WTC11 (cell line): ENCODE results near the gene TOMM5. TPM values are rescaled to one million over a fixed set of nuclear protein-coding genes. Genes with fewer than 3 reads are reported as not detected.

Experiments
- ATAC-seq: fragments of 200-7000 bp; cut with Tn5 transposase; 2 replicates; pipeline ENCODE4 v1.10.0; 2021; ENCODE audit warnings: mild to moderate bottlenecking, moderate library complexity
- CTCF ChIA-PET: fragments of 300-600 bp; sonication (Branson Sonifier 250); formaldehyde crosslinking; loops from one replicate; lab custom pipeline; 2021; ENCODE audit warnings: antibody characterized with exemption; lab: Charles Lee
- POLR2A ChIA-PET: fragments of 350-600 bp; sonication (Branson Sonifier 250); formaldehyde crosslinking; loops from one replicate; lab custom pipeline; 2021; ENCODE audit warnings: antibody characterized with exemption; lab: Charles Lee
- DNase-seq: peaks from one replicate; pipeline ENCODE4 v3.0.0; 2021; ENCODE audit warnings: low spot score
- H3K27ac Mint-ChIP-seq: 2 replicates; pipeline ENCODE4 v1.8.0; 2021; ENCODE audit warnings: mixed read lengths
- H3K27me3 Mint-ChIP-seq: 2 replicates; pipeline ENCODE4 v1.8.0; 2021; ENCODE audit warnings: low read depth, mild to moderate bottlenecking, moderate library complexity, mixed read lengths
- H3K36me3 Mint-ChIP-seq: 2 replicates; pipeline ENCODE4 v1.8.0; 2021; ENCODE audit warnings: mixed read lengths
- H3K4me1 Mint-ChIP-seq: 2 replicates; pipeline ENCODE4 v1.8.0; 2022; ENCODE audit warnings: mixed read lengths
- H3K4me3 Mint-ChIP-seq: 2 replicates; pipeline ENCODE4 v1.8.0; 2021; ENCODE audit warnings: mild to moderate bottlenecking, moderate library complexity, mixed read lengths
- H3K9me3 Mint-ChIP-seq: 2 replicates; pipeline ENCODE4 v1.8.0; 2021; ENCODE audit warnings: mixed read lengths
- ATF2 ChIP-seq: sonication (generic); formaldehyde crosslinking; IDR thresholded peaks from 2 replicates; pipeline ENCODE4 v1.8.1; 2022; ENCODE audit warnings: low read depth, missing genetic modification reagents, borderline replicate concordance
- CBFB ChIP-seq: sonication (generic); formaldehyde crosslinking; IDR thresholded peaks from 2 replicates; pipeline ENCODE4 v1.8.1; 2022; ENCODE audit warnings: mild to moderate bottlenecking, low read depth, missing genetic modification reagents
- CTCF ChIP-seq: fragments of 200-600 bp; IDR thresholded peaks from 2 replicates; pipeline ENCODE4 v1.8.0; 2022; ENCODE audit warnings: antibody characterized with exemption
- ESRRA ChIP-seq: sonication (generic); formaldehyde crosslinking; IDR thresholded peaks from 2 replicates; pipeline ENCODE4 v1.8.1; 2022; ENCODE audit warnings: mild to moderate bottlenecking, missing genetic modification reagents, borderline replicate concordance
- FOXP4 ChIP-seq: sonication (generic); formaldehyde crosslinking; IDR thresholded peaks from 2 replicates; pipeline ENCODE4 v1.8.0; 2022; ENCODE audit warnings: mild to moderate bottlenecking, missing genetic modification reagents
- HMGXB4 ChIP-seq: sonication (generic); formaldehyde crosslinking; IDR thresholded peaks from 2 replicates; pipeline ENCODE4 v1.8.1; 2023; ENCODE audit warnings: mild to moderate bottlenecking, moderate library complexity, missing genetic modification reagents
- IRF1 ChIP-seq: sonication (generic); formaldehyde crosslinking; IDR thresholded peaks from 2 replicates; pipeline ENCODE4 v1.8.0; 2023; ENCODE audit warnings: missing genetic modification reagents
- IRF2 ChIP-seq: sonication (generic); formaldehyde crosslinking; IDR thresholded peaks from 2 replicates; pipeline ENCODE4 v1.8.0; 2022; ENCODE audit warnings: low read depth, missing genetic modification reagents, borderline replicate concordance
- JUN ChIP-seq: sonication (generic); formaldehyde crosslinking; IDR thresholded peaks from 2 replicates; pipeline ENCODE4 v1.8.0; 2023; ENCODE audit warnings: mild to moderate bottlenecking, missing genetic modification reagents
- MXD4 ChIP-seq: fragments of 250-450 bp; sonication (Bioruptor Pico); IDR thresholded peaks from 2 replicates; pipeline ENCODE4 v1.8.0; 2021; ENCODE audit warnings: mild to moderate bottlenecking, moderate library complexity, borderline replicate concordance
- NFYB ChIP-seq: sonication (generic); formaldehyde crosslinking; conservative IDR thresholded peaks from 2 replicates; pipeline ENCODE4 v1.8.0; 2022; ENCODE audit warnings: low read depth, missing genetic modification reagents
- RORB ChIP-seq: fragments of 250-450 bp; sonication (Bioruptor Pico); IDR thresholded peaks from 2 replicates; pipeline ENCODE4 v1.9.0; 2021; ENCODE audit warnings: mild to moderate bottlenecking
- ZBTB43 ChIP-seq: sonication (generic); formaldehyde crosslinking; IDR thresholded peaks from 2 replicates; pipeline ENCODE4 v1.8.1; 2023; ENCODE audit warnings: mild to moderate bottlenecking, missing genetic modification reagents
- ZNF138 ChIP-seq: sonication (generic); formaldehyde crosslinking; conservative IDR thresholded peaks from 2 replicates; pipeline ENCODE4 v1.8.1; 2022; ENCODE audit warnings: mild to moderate bottlenecking, moderate library complexity, missing genetic modification reagents
- ZNF219 ChIP-seq: sonication (generic); formaldehyde crosslinking; IDR thresholded peaks from 2 replicates; pipeline ENCODE4 v1.8.0; 2023; ENCODE audit warnings: missing genetic modification reagents, mild to moderate bottlenecking, borderline replicate concordance
- ZNF423 ChIP-seq: fragments of 250-450 bp; sonication (Bioruptor Pico); IDR thresholded peaks from 2 replicates; pipeline ENCODE4 v2.1.2; 2022; ENCODE audit warnings: mild to moderate bottlenecking, moderate library complexity
- total RNA-seq: library from RNA; stranded (reverse); gene quantifications from 3 replicates; pipeline ENCODE4 v1.2.3, GENCODE V29; 2021

Gene TOMM5
- total RNA-seq, 1 experiment from 2014 or later, result 112 TPM

GRCh38 chr9:37575511-37575914, 16.9 kb downstream of the TOMM5 start (continued):
- TF ChIP-seq IRF1 (CRISPR knock-in tag), result no peak
- TF ChIP-seq ESRRA (CRISPR knock-in tag), result no peak

GRCh38 chr9:37575001-37575400, 17.4 kb downstream of the TOMM5 start:
- ATAC-seq, result no peak
- no peak for DNase-seq
- H3K4me1 Mint-ChIP-seq, result peaks cover 41% of the 10 kb centered on the region
- H3K36me3 Mint-ChIP-seq, result no peaks in the 10 kb centered on the region
- CTCF ChIA-PET, result interaction anchor here (1.1 to 2.3 kb wide), 6 partner anchors 9 to 93 kb away, joined by 3 to 10 read pairs (median 6); partner anchors contain the start of gene TOMM5
- H3K4me3 Mint-ChIP-seq, result peak overlapping the region; percentile 82
- TF ChIP-seq ATF2 (CRISPR knock-in tag), result no peak
- TF ChIP-seq MXD4, result no peak
- TF ChIP-seq CBFB (CRISPR knock-in tag), result no peak
- TF ChIP-seq ZNF138, result no peak
- no peak for TF ChIP-seq ZBTB43 (CRISPR knock-in tag)
- no peak for TF ChIP-seq FOXP4 (CRISPR knock-in tag)
- no peak for TF ChIP-seq CTCF
- no peak for TF ChIP-seq ZNF219 (CRISPR knock-in tag)
- no peak for TF ChIP-seq JUN
- no peak for TF ChIP-seq ZNF423 (CRISPR knock-in tag)
- TF ChIP-seq NFYB (CRISPR knock-in tag), result no peak
- no peak for TF ChIP-seq RORB (CRISPR knock-in tag)
- no peaks in the 10 kb centered on the region for H3K27me3 Mint-ChIP-seq
- H3K27ac Mint-ChIP-seq, result no peak overlapping the region
- no peaks in the 10 kb centered on the region for H3K9me3 Mint-ChIP-seq
- POLR2A ChIA-PET, result no interaction called here

GRCh38 chr9:37574241-37574721, 18.1 kb downstream of the TOMM5 start:
- peak overlapping the region; percentile 82 for H3K4me3 Mint-ChIP-seq
- no peak for TF ChIP-seq HMGXB4 (CRISPR knock-in tag)
- TF ChIP-seq CTCF, result no peak
- TF ChIP-seq IRF2 (CRISPR knock-in tag), result no peak
- TF ChIP-seq, all 79 proteins: peak for 0
- H3K27me3 Mint-ChIP-seq, result no peaks in the 10 kb centered on the region
- ATAC-seq (peak; percentile 43), DNase-seq (no peak)
- H3K36me3 Mint-ChIP-seq, result no peaks in the 10 kb centered on the region
- H3K4me1 Mint-ChIP-seq, result peaks cover 41% of the 10 kb centered on the region
- ChIA-PET POLR2A (no interaction called here), CTCF (interaction anchor here (0.5 to 2.3 kb wide), 4 partner anchors 8 to 93 kb away, joined by 3 to 6 read pairs (median 4); no protein-coding TSS in a partner anchor)
- peak overlapping the region; percentile 88 for H3K27ac Mint-ChIP-seq
- no peaks in the 10 kb centered on the region for H3K9me3 Mint-ChIP-seq
